HG02970 (cell line): ENCODE results near the gene GPR55.

Experiments
- ATAC-seq: cut with Tn5 transposase; IDR thresholded peaks from one replicate; pipeline ENCODE4 v1.9.1; 2021; ENCODE audit warnings: mild to moderate bottlenecking, moderate library complexity, moderate number of reproducible peaks; ENCODE audit not compliant: unreplicated experiment, low FRiP score

Gene GPR55

DNA sequence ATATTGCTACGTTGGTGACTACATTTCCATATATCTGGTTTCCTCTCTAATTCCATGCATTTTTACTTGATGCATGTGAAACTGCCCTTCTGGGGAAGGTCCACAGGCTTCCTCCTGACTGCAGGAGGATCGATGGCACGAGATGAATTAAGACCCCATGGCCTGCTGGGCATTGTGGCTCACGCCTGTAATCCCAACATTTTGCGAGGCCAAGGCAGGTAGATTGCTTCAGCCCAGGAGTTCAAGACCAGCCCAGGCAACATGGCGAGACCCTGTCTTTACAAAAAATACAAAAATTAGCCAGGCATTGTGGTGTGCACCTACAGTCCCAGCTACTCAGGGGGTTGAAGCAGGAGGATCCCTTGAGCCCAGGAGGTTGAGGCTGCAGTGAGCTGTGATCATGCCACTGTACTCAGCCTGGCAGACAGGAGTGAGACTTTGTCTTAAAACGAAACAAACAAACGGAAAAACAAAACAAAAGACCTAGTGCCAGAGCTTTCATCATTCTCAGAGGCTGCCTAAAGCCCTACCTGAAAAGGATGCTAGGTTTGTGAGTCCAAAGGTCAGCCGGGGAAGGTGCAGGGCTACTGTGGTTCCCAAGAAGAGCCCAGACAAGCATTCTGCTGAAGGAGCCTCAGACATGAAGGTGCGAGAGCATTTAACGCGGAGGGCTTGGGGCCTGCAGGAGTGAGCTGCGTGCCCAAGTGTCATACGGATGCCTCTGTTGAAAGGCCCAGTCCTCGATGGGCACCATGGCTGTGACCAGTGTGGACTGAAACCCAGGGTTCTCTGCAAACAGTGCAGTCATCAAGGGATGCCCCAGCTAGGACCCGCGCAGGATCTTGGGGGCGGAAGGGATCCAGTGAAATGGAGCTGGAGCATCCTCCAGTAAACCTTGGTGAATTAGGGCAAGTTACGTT lies 21.6 kb downstream of the GPR55 start:
- no peak for ATAC-seq

- ATAC-seq, result no peak
Observed at GRCh38 chr2:230902180-230902899, 22.7 kb downstream of the GPR55 start.

GRCh38 chr2:230901006-230901405 lies 24.0 kb downstream of the GPR55 start:
- no peak for ATAC-seq

GRCh38 chr2:230900336-230900995 lies 24.6 kb downstream of the GPR55 start:
- no peak for ATAC-seq

- ATAC-seq, result no peak
Observed at GRCh38 chr2:230899786-230900185, 25.3 kb downstream of the GPR55 start.

- ATAC-seq, result no peak
Observed at GRCh38 chr2:230899287-230899686, 25.8 kb downstream of the GPR55 start.

GRCh38 chr2:230898713-230899091 lies 26.3 kb downstream of the GPR55 start:
- ATAC-seq, result no peak

DNA sequence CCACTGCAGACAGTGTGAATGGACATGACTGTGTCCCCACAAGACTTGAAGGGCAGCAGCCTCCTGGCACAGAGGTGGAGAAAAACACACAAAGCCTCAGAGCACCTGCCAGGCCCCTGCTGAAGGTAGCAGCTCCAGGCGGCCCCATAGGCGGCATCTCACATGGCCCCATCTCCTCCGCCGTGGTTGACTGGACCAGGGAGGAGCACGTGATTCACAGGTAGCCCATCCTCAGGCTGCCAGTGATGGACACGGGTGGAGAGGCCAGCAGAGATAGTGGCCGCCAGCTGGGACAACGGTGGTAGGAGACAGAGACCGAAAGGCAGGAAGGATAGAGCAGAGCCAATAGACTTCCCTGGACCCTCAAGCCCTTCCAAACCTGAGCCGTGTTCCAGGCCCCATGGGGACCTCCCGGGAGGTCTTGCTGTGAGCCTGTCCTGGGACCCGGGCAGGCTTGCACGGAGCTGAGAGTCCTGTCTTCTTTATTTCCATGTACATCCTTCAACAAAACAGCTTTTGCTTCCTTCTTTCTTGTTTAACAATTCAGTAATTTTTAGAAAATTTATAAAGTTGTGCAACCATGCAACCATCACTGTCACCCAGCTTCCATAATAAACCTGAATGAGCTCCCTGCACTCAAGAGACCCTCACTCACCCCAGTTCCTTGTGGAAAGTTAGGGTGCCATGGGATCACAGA lies 26.9 kb downstream of the GPR55 start:
- no peak for ATAC-seq

DNA sequence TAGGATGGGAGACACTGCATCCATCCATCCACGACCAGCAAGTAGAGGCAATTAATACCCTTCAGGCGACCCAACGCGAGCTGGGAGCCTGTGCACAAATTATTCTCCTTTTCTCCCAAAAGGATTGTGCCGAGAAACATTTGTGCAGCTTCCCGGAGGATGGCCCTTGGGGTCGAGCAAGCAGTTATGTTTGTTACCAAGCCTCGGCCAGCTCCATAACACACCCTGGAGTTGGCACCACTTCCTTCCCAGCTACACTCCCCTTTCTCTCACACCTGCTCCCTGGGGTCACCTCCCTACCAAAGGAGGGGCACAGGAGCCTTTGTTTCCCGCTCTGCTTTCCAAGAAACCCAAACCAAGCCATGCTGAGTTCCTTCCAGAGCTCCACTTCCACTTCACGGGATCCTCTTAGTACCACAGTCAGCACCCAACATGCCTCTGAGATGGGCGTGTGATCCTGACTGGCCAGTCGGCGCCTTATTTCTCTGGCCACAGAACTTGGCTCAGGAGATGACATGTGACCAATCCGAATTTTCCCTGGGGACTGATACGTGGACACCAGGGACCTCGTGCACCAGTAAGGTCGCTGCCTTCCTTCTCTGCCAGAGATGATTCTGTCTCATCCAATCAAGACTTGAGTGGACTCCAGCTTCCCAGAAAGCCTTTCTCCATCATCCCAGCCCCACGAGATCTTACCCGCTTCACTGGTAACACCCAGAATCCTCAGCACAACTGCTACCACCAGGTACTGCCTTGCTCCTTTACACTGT lies 28.5 kb downstream of the GPR55 start:
- no peak for ATAC-seq

- ATAC-seq, result no peak
Observed at GRCh38 chr2:230895536-230896345, 29.3 kb downstream of the GPR55 start.

GRCh38 chr2:230893841-230894781 lies 30.9 kb downstream of the GPR55 start:
- ATAC-seq, result no peak

DNA sequence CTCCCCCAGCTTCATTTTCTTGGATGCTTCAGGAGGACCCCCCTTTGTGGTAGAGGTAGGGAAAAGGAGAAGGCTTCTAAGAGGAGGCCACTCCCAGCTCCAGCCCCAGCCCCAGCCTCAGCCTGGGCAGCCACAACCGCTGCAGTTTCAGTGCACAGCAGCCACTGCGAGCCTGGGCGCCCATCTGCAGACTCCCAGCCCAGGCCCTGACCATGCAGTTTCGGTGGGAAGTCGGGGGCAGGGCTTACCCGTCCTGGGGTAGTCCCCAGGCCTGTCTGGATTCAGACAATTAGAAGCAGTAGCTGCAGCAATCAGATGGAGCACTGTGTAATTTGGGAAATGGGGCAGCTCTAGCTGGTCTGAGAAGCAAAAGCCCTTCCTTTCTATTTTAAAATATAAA lies 31.7 kb downstream of the GPR55 start:
- ATAC-seq, result no peak

DNA sequence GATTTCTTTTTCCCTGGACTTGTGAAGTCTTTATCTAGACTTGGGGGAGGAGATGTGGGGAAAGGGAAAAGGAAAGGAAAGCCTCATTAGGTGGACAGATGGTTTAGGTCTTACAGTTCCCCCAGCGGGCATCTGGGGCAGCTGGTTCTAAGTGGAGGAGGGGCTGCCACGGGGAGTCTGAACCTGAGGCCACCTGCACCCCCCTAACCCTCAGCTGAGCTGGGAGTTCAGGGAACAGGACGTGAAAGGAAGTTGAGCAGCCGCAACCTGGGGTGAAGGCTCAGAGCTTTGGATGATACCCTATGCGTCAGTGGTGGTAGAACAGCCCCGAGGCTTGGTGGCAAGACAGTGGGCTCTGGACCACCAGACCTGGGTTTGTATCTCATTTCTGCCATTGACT lies 33.5 kb downstream of the GPR55 start:
- no peak for ATAC-seq

- ATAC-seq, result no peak
Observed at GRCh38 chr2:230891064-230891463, 34.0 kb downstream of the GPR55 start.

DNA sequence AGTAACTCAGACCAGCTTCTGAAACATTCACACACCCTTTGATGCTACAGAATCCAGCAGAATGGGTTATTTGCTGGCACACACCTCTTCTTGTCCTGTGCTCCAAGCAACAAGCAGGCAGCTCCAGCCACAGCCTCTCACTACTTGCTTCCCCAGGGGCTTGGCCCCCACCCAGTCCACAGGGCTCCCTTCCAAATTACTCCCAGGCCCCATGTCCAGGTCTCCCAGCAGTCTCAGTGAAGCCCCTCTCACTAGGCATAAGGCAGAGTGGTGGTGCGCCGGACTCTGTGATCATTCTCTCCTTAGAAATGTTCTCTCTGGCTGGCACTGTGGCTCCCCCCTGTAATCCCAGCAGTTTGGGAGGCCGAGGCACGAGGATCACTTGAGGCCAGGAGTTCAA lies 34.4 kb downstream of the GPR55 start:
- no peak for ATAC-seq

DNA sequence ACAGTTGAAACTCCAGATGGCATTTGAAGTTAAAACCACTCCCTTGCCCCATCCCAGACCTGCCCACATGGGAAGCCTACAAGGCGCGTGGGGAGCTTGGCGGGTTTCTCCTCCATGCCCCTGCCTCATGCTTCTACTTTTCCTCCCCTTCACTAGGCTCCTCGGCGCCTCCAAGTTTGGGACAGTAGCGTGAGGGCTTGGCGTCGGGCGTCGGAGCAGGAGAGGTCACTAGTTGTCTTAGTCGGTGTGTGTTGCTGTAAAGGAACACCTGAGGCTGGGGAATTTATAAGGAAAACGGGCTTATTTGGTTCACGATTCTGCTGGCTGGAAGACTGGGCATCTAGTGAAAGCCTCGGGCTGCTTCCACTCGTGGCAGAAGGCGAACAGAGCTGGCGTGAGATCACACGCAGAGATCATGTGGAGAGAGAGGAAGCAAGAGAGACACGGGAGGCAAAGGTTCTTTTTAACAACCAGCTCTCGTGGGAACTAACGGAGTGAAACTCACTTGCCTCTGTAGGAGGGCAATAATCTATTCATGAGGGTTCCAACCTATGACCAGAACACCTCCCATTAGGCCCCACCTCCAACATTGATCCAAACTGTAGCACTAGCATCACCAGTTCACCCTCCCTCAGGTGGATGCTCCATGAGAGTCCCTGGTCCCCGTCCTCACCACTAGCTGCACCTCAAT lies 35.0 kb downstream of the GPR55 start:
- no peak for ATAC-seq

GRCh38 chr2:230888824-230889400 lies 36.1 kb downstream of the GPR55 start:
- ATAC-seq, result no peak
